Dendritic cell treated with granulocyte-macrophage colony-stimulating factor and Interleukin-4, amounts not matched to agents 40 ng/mL and 50 ng/mL, for 4 days (primary cell): Measurements from ENCODE around the gene RXRA.
A peak's percentile ranks its signal among the peaks of the same experiment; 100 is the strongest.

Experiments
- H3K27ac Mint-ChIP-seq: one replicate; pipeline ENCODE4 v1.8.0; 2022; ENCODE audit warnings: mild to moderate bottlenecking, mixed read lengths
- H3K27me3 Mint-ChIP-seq: one replicate; pipeline ENCODE4 v1.8.0; 2022; ENCODE audit warnings: mild to moderate bottlenecking, mixed read lengths
- H3K36me3 Mint-ChIP-seq: one replicate; pipeline ENCODE4 v1.8.0; 2022; ENCODE audit warnings: low read depth, mixed read lengths
- H3K4me1 Mint-ChIP-seq: one replicate; pipeline ENCODE4 v1.8.0; 2022; ENCODE audit warnings: low read depth, mixed read lengths
- H3K4me3 Mint-ChIP-seq: one replicate; pipeline ENCODE4 v1.8.0; 2022; ENCODE audit warnings: mild to moderate bottlenecking, moderate library complexity, mixed read lengths
- H3K9me3 Mint-ChIP-seq: one replicate; pipeline ENCODE4 v1.8.0; 2022; ENCODE audit warnings: mixed read lengths
- intact Hi-C: fragments of 100-400 bp; cut with micrococcal nuclease; formaldehyde crosslinking; loops from one replicate; pipeline ENCODE4 v1.15.0; 2022

Gene RXRA

DNA sequence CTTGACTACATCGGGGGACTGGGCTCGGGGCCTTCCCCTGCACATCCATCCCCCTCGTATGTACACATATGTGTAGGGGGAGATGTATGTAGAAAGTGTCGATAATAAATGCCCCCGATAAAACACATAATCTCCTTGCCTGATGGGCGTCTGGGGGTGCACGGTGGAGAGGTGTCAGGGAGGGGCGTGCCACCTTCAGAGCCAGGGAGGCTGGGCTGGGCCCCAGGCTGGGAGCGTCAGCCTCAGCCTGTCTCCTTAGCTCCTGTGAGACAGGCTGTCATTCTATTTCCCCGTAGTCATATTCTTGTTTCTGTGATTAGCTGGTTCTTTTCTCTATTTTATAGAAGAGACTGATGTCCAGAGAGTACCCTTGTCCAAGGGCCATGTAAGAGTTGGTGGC is 4.7 kb upstream of the RXRA start:
- no peak overlapping the region for H3K4me3 Mint-ChIP-seq
- H3K4me1 Mint-ChIP-seq, result peaks cover 29% of the 10 kb centered on the region
- no peaks in the 10 kb centered on the region for H3K36me3 Mint-ChIP-seq
- no peaks in the 10 kb centered on the region for H3K9me3 Mint-ChIP-seq
- no peak overlapping the region for H3K27ac Mint-ChIP-seq
- intact Hi-C loops, result no loop called here
- peaks cover 51% of the 10 kb centered on the region for H3K27me3 Mint-ChIP-seq

DNA sequence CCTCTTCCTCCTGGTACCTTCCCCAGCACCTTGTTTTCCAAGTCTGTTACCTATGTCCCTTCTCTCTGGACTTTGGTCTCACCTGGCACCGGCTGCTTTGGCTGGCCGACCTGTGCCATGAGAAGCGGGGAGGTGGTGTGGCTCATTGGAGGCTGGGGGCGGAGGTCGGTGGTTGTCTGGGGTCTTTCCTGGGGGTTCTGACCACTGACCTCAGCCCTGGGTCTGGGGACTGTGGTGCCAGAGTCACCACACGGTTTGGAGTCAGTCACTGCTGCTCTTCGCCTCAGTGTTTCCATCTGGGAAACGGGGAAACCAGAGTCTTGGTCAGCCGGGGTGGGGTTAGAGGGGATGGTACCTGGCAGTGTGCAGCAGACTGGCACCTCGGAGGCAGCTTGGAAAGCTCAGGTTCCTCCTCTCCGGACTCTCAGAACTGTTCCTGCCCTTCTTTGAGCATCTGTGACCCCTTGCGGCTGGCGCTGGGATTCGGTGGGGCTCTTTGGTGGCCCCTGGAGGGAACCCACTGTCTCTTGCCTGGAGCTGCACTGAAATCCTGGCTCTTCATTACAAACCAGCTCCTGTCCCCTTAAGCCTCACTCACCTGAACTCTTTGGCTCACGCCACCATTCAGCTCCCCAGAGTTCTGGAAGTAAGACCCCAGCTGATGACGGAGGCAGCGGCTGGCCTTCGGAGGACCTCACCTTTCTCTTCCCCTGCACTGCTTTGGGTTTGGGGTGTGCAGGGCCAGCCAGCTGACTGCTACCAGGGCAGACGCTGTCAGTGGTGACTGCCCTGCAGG is 4.1 kb upstream of the RXRA start:
- intact Hi-C loops, result no loop called here
- no peak overlapping the region for H3K4me3 Mint-ChIP-seq
- H3K4me1 Mint-ChIP-seq, result peaks cover 23% of the 10 kb centered on the region
- H3K27ac Mint-ChIP-seq, result no peak overlapping the region
- H3K36me3 Mint-ChIP-seq, result peaks cover 2% of the 10 kb centered on the region
- peaks cover 45% of the 10 kb centered on the region for H3K27me3 Mint-ChIP-seq
- H3K9me3 Mint-ChIP-seq, result no peaks in the 10 kb centered on the region

DNA sequence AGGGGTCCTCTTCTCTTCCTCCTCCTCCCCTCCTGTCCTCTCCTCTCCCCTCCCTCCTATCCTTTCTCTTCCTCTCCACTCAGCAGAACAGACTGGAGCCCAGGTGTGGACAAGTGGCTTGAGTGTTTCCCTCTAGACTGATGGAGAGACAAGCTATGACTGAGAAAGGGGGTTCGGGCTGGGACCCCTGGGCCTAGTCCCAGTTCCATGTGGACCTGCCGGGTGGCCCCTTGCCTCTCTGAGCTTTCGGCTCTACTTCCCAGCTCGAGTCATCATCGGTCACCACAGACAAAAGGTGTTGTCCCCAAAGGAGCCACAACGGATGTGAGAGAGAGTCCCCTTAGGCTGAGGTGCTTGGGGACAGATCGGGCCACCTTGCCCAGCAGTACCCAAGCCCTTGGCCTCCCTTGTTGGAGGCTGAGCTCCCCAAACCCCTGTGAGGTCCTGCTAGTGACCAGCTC is 3.4 kb upstream of the RXRA start:
- H3K27me3 Mint-ChIP-seq, result peaks cover 38% of the 10 kb centered on the region
- H3K4me1 Mint-ChIP-seq, result peaks cover 17% of the 10 kb centered on the region
- H3K36me3 Mint-ChIP-seq, result peaks cover 8% of the 10 kb centered on the region
- intact Hi-C loops, result no loop called here
- H3K4me3 Mint-ChIP-seq, result no peak overlapping the region
- no peak overlapping the region for H3K27ac Mint-ChIP-seq
- H3K9me3 Mint-ChIP-seq, result no peaks in the 10 kb centered on the region

DNA sequence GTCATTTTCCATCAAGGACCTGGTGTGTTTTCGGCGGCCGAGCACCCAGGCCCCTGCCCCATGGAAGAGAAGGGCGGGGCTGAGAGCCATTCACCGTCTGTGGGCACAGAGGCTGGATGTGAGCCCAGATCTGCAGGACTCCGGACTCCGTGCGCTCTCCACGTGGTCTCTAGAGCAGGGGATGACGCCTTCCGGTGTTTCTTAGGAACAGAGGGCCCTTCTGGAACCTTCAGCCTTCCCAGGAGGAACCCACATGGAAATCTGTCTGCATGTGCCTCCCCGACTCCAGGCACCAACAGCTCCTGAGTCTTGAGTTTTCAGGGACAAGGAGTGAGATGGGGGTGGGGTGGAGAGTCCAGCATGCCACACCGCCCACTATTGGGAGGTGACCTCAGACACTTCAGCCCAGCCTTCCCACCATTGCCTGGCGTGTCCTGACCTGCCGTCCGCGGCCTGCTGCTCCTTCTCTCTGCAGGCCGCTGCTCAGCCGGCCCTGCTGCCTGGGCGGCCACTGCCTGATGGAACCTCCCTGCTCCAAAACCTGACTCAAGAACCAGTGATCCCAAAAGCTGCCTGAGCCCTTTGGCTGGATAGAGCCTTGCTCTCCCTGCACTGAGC is 2.4 kb upstream of the RXRA start:
- Mint-ChIP-seq H3K36me3 (peaks cover 16% of the 10 kb centered on the region), H3K27ac (peak overlapping the region; percentile 59), H3K9me3 (no peaks in the 10 kb centered on the region), H3K4me3 (no peak overlapping the region), H3K27me3 (peaks cover 30% of the 10 kb centered on the region), H3K4me1 (peaks cover 17% of the 10 kb centered on the region)
- intact Hi-C loops, result loop anchor here (2.0 kb wide), 1 partner anchor 17 kb away; no protein-coding TSS in a partner anchor

DNA sequence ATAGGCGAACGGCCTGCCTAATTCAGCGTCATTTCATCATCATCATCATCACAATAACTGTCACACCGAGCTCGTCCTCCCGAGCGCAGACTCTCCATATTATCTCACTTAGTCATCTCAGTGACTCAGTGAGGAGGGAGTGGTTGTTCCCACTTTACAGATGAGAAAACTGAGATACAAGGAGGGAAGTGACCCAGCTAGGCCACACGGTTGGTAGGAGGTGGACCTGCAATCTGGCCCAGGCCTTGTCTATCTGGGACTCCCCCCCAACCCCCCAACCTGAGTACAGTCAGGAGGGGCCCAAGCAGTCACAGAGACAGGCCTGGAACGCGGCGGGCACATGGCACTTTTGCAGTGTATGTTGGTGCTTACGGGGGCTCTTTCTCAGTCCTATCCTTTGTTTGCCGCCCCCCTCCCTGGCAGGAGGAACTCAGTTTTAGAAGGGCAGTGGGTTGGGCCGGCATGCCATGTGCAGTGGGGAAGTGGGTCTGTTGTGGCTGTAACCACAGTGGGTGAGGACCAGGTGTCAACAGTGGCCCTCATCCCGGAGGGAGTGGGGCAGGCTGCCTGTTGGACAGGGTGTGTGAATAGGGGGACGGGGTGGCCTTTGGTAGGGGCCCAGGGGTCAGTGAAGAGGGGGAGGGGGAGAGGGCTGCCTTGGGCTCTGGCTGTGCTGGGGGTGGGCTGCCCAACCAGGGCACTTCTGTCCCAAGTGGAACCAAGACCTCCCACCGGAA is 1.7 kb upstream of the RXRA start:
- Mint-ChIP-seq H3K27me3 (peaks cover 27% of the 10 kb centered on the region), H3K9me3 (no peaks in the 10 kb centered on the region), H3K36me3 (peaks cover 23% of the 10 kb centered on the region), H3K4me3 (peak overlapping the region; percentile 79), H3K4me1 (peaks cover 17% of the 10 kb centered on the region), H3K27ac (peak overlapping the region; percentile 59)
- intact Hi-C loops, result loop anchor here (2.0 to 5.0 kb wide), 3 partner anchors 16 to 157 kb away; no protein-coding TSS in a partner anchor

DNA sequence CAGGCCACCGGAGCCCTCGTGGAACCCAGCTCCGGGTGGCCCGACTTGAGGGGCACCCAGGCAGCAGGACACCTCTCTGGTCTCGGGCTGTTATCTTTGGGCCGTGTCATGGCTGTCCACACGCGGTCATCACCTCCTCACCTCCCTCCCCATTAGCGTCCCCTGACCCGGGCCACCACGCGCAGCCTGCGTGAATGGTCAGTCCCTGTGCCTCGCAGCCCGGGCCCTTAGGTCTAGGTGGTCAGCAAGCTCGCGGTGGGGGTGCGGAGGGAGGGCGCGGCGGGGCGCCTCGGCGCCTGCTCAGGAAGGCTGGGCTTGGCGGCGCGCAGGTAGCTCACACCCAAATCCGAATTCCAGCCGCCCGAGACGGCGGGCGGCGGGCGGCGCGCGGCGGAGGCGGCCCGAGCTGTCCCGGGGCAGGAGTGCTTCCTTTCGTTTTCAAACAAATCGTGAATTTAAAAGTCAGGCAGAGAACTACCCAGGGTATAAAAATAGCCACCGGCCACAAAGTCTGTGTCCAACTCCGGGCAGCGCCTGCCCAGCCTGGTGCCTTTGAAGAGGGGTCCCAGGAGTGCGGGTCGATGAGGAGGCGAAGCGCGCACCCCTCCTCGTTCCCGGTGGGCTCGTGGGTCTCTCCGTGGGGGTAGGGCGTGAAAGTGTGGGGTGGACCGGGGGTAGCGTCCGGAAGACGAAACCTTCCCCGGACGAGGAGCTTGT is 1.0 kb upstream of the RXRA start:
- H3K4me1 Mint-ChIP-seq, result peaks cover 17% of the 10 kb centered on the region
- peaks cover 23% of the 10 kb centered on the region for H3K36me3 Mint-ChIP-seq
- H3K9me3 Mint-ChIP-seq, result no peaks in the 10 kb centered on the region
- peaks cover 24% of the 10 kb centered on the region for H3K27me3 Mint-ChIP-seq
- H3K4me3 Mint-ChIP-seq, result peak overlapping the region; percentile 79
- intact Hi-C loops, result loop anchor here (2.0 to 5.0 kb wide), 3 partner anchors 16 to 158 kb away; no protein-coding TSS in a partner anchor
- H3K27ac Mint-ChIP-seq, result peak overlapping the region; percentile 59

DNA sequence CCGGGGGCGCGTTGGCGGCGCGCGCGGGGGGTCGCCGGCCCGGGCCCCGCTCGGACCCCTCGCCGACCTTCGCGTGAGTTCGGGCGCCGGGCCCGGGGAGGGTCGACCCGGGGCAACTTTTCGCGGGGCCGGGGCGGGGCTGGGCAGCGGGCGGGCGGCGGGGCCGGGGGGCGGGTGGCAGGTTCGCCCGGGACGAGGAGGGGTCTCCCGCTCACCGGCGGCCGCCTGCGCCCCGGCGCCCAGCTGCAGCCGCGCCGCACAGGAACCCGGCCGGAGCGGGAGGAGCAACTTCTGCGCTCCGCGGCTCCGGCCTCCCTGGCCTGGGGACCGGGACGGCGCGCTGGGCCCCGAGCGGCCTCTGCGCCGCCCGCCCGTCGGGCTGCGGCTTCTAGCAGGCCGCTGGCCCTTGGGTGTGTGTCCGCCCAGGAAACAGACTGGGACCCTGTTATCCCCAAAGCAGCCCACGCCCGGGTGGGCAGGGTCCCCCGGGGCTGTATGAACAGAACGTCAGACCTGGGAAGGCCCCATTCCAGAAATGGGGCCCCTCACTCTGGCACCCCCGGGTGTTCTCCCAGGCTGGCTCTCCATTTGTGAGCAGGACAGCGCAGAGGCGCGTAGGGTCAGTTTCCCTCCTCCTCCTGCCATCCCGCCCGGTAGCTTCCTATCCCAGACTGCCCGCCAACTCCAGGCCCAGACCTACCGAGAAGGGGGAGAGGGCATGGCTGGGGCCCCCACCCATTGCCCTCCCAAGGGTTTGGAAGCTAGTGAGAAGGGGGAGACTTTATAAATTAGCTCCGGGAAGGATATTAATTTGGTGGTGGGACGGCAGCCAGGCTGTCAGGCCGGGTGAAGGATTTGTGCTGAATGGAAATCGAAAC is 708 bp downstream of the RXRA start:
- Mint-ChIP-seq H3K27me3 (peaks cover 20% of the 10 kb centered on the region), H3K4me1 (peaks cover 17% of the 10 kb centered on the region), H3K27ac (peak overlapping the region; percentile 77), H3K9me3 (no peaks in the 10 kb centered on the region), H3K4me3 (peak overlapping the region; percentile 89), H3K36me3 (peaks cover 39% of the 10 kb centered on the region)
- intact Hi-C loops, result loop anchor here (5.0 kb wide), 2 partner anchors 35 to 160 kb away; no protein-coding TSS in a partner anchor

DNA sequence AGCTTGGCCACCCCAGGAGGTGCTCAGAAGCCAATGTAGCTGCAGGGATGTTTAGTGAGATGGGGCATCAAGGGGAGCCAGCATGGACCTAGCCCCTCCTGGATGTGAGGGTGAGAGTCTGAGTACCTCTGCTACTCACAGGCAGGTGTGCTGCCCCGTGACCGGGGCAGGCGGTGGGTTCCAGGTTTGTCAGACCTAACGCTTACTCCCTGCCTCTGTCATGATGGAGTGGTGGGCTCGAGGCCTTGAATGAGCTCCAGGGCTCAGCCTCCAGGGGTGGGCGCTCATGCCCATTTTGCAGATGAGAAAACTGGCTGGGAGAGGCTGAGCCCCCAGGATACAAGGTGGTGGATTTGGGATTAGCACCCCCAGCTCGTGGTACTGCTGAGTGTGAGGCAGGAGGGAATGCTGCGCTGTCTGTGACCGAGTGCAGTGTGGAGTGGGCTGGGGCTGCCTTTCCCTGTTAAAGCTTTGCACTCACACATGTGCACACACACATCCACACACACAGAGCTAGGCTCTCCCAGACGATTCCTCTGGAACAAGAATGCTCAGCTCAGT is 1.5 kb downstream of the RXRA start:
- Mint-ChIP-seq H3K4me1 (peaks cover 17% of the 10 kb centered on the region), H3K9me3 (no peaks in the 10 kb centered on the region), H3K27ac (peak overlapping the region; percentile 77), H3K36me3 (peaks cover 46% of the 10 kb centered on the region), H3K27me3 (peaks cover 13% of the 10 kb centered on the region), H3K4me3 (peak overlapping the region; percentile 89)
- intact Hi-C loops, result loop anchor here (5.0 kb wide), 2 partner anchors 35 to 160 kb away; no protein-coding TSS in a partner anchor

DNA sequence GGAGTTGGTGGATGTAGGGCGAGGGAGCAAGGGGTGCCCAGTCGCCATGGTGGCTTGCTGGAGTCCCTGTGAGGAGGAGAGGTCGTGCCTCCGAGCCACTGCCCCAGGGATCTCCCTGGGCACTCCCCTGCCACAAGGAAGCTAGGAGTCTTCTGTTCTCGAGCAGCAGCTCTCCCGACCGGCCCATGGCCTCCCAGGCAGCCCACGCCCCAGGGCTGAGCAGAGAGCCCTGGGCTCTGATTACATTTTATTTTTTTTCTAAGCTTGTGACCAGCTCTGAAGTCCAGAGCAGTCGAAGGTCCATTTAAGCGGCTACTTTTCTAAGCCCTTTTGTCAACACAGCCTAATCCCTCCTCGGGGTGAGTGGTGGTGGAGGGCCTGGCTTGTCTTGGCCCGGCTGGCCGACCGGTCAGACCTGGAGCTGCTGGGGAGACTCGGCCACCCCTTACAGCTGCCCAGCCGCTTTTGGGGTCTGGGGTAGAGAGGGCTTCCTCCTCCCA is 2.1 kb downstream of the RXRA start:
- H3K4me1 Mint-ChIP-seq, result peaks cover 17% of the 10 kb centered on the region
- peaks cover 7% of the 10 kb centered on the region for H3K27me3 Mint-ChIP-seq
- peaks cover 46% of the 10 kb centered on the region for H3K36me3 Mint-ChIP-seq
- H3K4me3 Mint-ChIP-seq, result peak overlapping the region; percentile 89
- no peaks in the 10 kb centered on the region for H3K9me3 Mint-ChIP-seq
- peak overlapping the region; percentile 77 for H3K27ac Mint-ChIP-seq
- intact Hi-C loops, result loop anchor here (5.0 kb wide), 2 partner anchors 34 to 161 kb away; no protein-coding TSS in a partner anchor

DNA sequence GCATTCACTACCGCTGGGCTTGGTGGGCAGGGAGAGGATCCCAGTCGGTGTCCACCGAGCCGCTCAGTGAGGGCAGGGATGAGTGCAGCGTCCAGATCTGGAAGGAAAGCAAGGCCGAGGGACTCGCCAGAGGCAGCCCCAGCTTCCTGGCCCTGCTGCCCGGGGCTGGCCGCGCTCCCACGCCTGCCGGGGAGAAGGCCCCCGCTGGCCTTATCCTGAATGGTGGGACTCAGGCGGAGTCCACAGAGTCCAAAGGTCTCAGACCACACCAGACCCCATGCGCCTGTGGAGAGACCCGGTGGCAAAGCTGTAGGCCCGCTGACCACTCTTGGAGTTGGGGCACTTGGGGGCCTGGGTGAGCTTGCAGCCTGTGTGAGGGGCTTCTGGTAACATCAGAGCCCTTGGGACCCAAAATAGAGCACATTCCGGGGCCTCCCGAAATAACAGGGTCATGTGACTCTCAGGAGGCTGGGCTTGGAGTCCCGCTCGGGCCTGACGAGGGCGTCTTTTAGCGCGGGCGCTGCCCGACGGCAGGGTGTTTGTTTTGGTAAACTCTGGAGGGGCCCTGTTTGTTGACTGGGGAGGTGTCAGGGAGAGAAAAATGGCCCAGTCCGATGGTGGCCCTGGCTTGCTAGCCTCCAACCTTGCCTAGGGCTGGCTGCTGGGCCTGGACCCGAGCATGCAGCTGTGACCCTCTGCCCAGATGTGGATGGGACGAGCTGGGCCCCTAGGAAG is 2.8 kb downstream of the RXRA start:
- Mint-ChIP-seq H3K4me3 (peak overlapping the region; percentile 89), H3K36me3 (peaks cover 49% of the 10 kb centered on the region), H3K9me3 (no peaks in the 10 kb centered on the region), H3K27me3 (peaks cover 5% of the 10 kb centered on the region), H3K4me1 (peaks cover 11% of the 10 kb centered on the region), H3K27ac (peak overlapping the region; percentile 77)
- intact Hi-C loops, result loop anchor here (5.0 kb wide), 2 partner anchors 33 to 162 kb away; no protein-coding TSS in a partner anchor

DNA sequence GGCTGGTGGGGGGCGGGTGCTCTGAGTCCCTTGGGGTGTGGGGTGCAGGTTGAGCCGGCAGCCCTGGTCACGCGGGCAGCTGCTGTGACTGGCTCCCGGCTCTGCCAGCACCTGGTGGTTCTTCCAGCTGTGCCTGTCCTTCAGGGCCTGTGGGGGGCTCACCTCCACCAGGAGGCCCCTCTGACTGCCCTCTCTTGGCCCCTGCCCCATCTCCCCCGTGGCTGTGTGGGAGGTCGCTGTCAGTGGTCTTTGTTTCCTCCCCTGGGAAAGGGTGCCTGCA is 3.3 kb downstream of the RXRA start:
- Mint-ChIP-seq H3K4me1 (peaks cover 6% of the 10 kb centered on the region), H3K36me3 (peaks cover 54% of the 10 kb centered on the region), H3K27ac (peak overlapping the region; percentile 30), H3K9me3 (no peaks in the 10 kb centered on the region), H3K4me3 (peak overlapping the region; percentile 89), H3K27me3 (peaks cover 2% of the 10 kb centered on the region)
- intact Hi-C loops, result loop anchor here (5.0 kb wide), 2 partner anchors 33 to 162 kb away; no protein-coding TSS in a partner anchor

DNA sequence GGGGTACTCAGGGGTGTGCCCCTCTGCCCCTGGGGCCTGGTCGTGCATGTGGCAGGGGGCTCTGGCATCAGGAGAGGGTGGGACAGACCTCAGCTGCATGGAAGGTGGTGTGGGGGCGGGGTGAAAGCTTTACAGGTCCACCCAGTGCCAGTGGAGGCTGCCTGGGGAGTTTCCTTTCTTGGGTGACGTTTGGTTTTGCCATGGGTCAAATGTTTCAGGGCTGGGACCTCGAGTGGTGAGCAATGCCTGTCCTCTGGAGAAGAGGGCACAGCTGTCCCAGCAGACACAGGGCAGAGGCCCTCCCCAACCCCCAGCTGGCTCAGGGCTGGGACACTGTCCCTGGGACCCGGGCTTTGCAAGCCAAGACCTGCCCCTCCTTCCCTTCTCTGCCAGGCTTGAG is 3.6 kb downstream of the RXRA start:
- Mint-ChIP-seq H3K27ac (peak overlapping the region; percentile 30), H3K4me1 (peaks cover 2% of the 10 kb centered on the region), H3K4me3 (peak overlapping the region; percentile 89), H3K27me3 (no peaks in the 10 kb centered on the region), H3K9me3 (no peaks in the 10 kb centered on the region), H3K36me3 (peaks cover 58% of the 10 kb centered on the region)
- intact Hi-C loops, result loop anchor here (5.0 kb wide), 2 partner anchors 32 to 163 kb away; no protein-coding TSS in a partner anchor
